Superior temporal gyrus (tissue), 1 donor: ENCODE measurements around the gene LIN7A.

ENCODE experiments used
- DNase-seq: peaks from one replicate; pipeline ENCODE4 v3.0.0-alpha.2; 2016; ENCODE audit errors: extremely low spot score

LIN7A gene

GRCh38 chr12:80752464-80752863 lies 185.3 kb downstream of the LIN7A start:
- no peak for DNase-seq

- no peak for DNase-seq
Measured at GRCh38 chr12:80749456-80749855, 188.3 kb downstream of the LIN7A start.

GRCh38 chr12:80747800-80748199 lies 189.9 kb downstream of the LIN7A start:
- no peak for DNase-seq

GRCh38 chr12:80745851-80746505 lies 191.8 kb downstream of the LIN7A start:
- DNase-seq = no peak
